Osteoblast (primary cell): ENCODE results near the gene CUL5. TPM values are rescaled to one million over a fixed set of nuclear protein-coding genes. Genes with fewer than 3 reads are reported as not detected.

Source experiments
- DNase-seq: peaks from one replicate; pipeline ENCODE4 v3.0.0; 2011; ENCODE audit warnings: low spot score, mixed read lengths; ENCODE audit not compliant: insufficient read length; ENCODE audit errors: missing footprints
- H2AFZ ChIP-seq: 2 replicates; pipeline ENCODE4 v1.6.0; 2011; ENCODE audit warnings: mild to moderate bottlenecking, low read length
- H3K27ac ChIP-seq: 2 replicates; pipeline ENCODE4 v1.5.1; 2011; ENCODE audit warnings: mild to moderate bottlenecking, low read depth, low read length, moderate library complexity
- H3K27me3 ChIP-seq: 2 replicates; pipeline ENCODE4 v1.6.0; 2012; ENCODE audit warnings: mild to moderate bottlenecking, control low read depth, inconsistent platforms, low read length, moderate library complexity; ENCODE audit not compliant: insufficient read depth
- H3K36me3 ChIP-seq: 2 replicates; pipeline ENCODE4 v1.5.1; 2011; ENCODE audit warnings: mild to moderate bottlenecking, low read length, control low read depth, moderate library complexity; ENCODE audit not compliant: insufficient read depth
- H3K4me1 ChIP-seq: 2 replicates; pipeline ENCODE4 v1.5.1; 2011; ENCODE audit warnings: mild to moderate bottlenecking, low read length, control low read depth, moderate library complexity; ENCODE audit not compliant: insufficient read depth
- H3K4me2 ChIP-seq: 2 replicates; pipeline ENCODE4 v1.6.0; 2011; ENCODE audit warnings: mild to moderate bottlenecking, low read length; ENCODE audit not compliant: insufficient read depth
- H3K4me3 ChIP-seq: fragments of 200-600 bp; sonication (generic); 3 replicates; pipeline ENCODE4 v1.5.1; 2012; ENCODE audit warnings: mild to moderate bottlenecking, low read length, inconsistent platforms; ENCODE audit not compliant: insufficient read depth
- H3K79me2 ChIP-seq: 2 replicates; pipeline ENCODE4 v1.6.0; 2012; ENCODE audit warnings: mild to moderate bottlenecking, low read length, control low read depth, inconsistent platforms; ENCODE audit not compliant: insufficient read depth
- H3K9me3 ChIP-seq: 2 replicates; pipeline ENCODE4 v1.5.1; 2011; ENCODE audit warnings: low read depth, low read length, control low read depth
- H4K20me1 ChIP-seq: 2 replicates; pipeline ENCODE4 v1.6.0; 2012; ENCODE audit warnings: mild to moderate bottlenecking, low read length, control low read depth; ENCODE audit not compliant: insufficient read depth
- total RNA-seq: library from RNA; depleted of rRNA; stranded (reverse); fragments of >200 nt; gene quantifications from 2 replicates; pipeline ENCODE4 v1.2.3, GENCODE V29; 2012
- TF ChIP-seq, protein P1 (sequence below): IDR thresholded peaks from 2 replicates; pipeline ENCODE4 v1.5.1; 2011; ENCODE audit warnings: mild to moderate bottlenecking, low read depth, low read length, moderate library complexity; ENCODE audit errors: extremely low read depth

CUL5 gene
- total RNA-seq, 1 donor: 45.2 TPM

GRCh38 chr11:107969219-107969618 lies 39.5 kb upstream of the CUL5 start:
- DNase-seq: no peak
- H4K20me1 ChIP-seq: no peaks in the 10 kb centered on the region
- H3K27ac ChIP-seq: no peak overlapping the region
- no peaks in the 10 kb centered on the region for H3K79me2 ChIP-seq
- H3K27me3 ChIP-seq: no peaks in the 10 kb centered on the region
- H2AFZ ChIP-seq: no peak overlapping the region
- H3K4me2 ChIP-seq: no peak overlapping the region
- TF ChIP-seq, protein P1, sequence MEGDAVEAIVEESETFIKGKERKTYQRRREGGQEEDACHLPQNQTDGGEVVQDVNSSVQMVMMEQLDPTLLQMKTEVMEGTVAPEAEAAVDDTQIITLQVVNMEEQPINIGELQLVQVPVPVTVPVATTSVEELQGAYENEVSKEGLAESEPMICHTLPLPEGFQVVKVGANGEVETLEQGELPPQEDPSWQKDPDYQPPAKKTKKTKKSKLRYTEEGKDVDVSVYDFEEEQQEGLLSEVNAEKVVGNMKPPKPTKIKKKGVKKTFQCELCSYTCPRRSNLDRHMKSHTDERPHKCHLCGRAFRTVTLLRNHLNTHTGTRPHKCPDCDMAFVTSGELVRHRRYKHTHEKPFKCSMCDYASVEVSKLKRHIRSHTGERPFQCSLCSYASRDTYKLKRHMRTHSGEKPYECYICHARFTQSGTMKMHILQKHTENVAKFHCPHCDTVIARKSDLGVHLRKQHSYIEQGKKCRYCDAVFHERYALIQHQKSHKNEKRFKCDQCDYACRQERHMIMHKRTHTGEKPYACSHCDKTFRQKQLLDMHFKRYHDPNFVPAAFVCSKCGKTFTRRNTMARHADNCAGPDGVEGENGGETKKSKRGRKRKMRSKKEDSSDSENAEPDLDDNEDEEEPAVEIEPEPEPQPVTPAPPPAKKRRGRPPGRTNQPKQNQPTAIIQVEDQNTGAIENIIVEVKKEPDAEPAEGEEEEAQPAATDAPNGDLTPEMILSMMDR: peak; percentile 5
- H3K4me1 ChIP-seq: no peaks in the 10 kb centered on the region
- no peak overlapping the region for H3K4me3 ChIP-seq
- H3K9me3 ChIP-seq: no peaks in the 10 kb centered on the region
- no peaks in the 10 kb centered on the region for H3K36me3 ChIP-seq

GRCh38 chr11:107970049-107970448 lies 38.6 kb upstream of the CUL5 start:
- H3K4me1 ChIP-seq: no peaks in the 10 kb centered on the region
- DNase-seq: no peak
- no peaks in the 10 kb centered on the region for H3K27me3 ChIP-seq
- TF ChIP-seq, protein P1: no peak
- H3K9me3 ChIP-seq: no peaks in the 10 kb centered on the region
- no peak overlapping the region for H2AFZ ChIP-seq
- H3K36me3 ChIP-seq: no peaks in the 10 kb centered on the region
- H3K27ac ChIP-seq: no peak overlapping the region
- H4K20me1 ChIP-seq: no peaks in the 10 kb centered on the region
- no peak overlapping the region for H3K4me3 ChIP-seq
- no peaks in the 10 kb centered on the region for H3K79me2 ChIP-seq
- no peak overlapping the region for H3K4me2 ChIP-seq

DNA sequence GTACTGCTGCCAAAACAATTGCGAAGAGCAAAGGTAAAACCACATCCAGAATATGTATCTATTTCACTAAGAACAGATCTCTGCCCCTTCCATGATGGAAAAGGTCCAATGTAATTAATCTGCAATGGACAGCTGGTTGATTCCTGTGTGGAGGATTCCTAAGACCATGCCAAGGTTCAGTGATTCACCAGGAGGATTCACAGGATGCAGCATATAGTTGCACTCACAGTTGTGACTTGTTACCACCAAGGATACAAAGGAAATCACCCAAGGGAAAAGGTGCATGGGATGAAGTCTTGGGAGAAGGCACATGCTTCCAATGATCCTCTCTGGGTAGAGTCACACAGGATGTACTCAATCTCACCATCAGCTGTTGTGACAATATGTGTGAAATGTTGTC lies 35.1 kb upstream of the CUL5 start:
- H3K79me2 ChIP-seq: no peaks in the 10 kb centered on the region
- no peak overlapping the region for H3K4me2 ChIP-seq
- no peaks in the 10 kb centered on the region for H3K4me1 ChIP-seq
- H3K9me3 ChIP-seq: no peaks in the 10 kb centered on the region
- no peaks in the 10 kb centered on the region for H4K20me1 ChIP-seq
- no peak overlapping the region for H3K4me3 ChIP-seq
- no peak overlapping the region for H3K27ac ChIP-seq
- TF ChIP-seq, protein P1: no peak
- H2AFZ ChIP-seq: no peak overlapping the region
- no peak for DNase-seq
- no peaks in the 10 kb centered on the region for H3K27me3 ChIP-seq
- no peaks in the 10 kb centered on the region for H3K36me3 ChIP-seq

DNA sequence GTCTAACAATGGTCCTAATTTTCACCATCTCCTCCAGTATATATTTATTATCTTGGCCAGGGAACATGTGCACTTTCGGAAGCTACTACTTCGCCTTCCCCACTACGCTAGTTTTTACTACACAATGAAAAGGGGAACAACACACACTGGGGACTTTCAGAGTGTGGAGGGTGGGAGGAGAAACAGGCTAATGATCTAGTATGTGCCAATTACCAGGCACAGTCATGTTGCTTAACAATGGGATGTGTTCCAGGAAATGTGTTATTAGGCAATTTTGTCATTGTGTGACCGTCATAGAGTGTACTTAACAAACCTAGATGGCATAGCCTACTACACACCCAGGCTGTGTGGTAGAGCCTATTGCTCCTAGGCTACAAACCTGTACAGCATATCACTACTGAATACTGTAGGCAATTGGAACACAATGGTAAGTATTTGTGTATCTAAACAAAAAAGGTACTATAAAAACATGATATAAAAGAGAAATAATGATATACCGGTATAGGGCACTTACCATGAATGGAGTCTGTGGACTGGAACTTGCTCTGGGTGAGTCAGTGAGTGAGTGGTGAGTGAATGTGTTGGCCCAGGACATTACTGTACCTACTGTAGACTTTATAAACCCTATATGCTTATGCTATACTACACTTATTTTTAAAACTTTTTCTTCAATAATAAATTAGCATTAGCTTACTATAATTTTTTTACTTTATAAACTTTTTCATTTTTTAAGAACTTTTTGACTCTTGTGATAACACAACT lies 20.1 kb upstream of the CUL5 start:
- Histone ChIP-seq H3K79me2 (no peaks in the 10 kb centered on the region), H3K27ac (no peak overlapping the region), H3K27me3 (no peaks in the 10 kb centered on the region), H4K20me1 (no peaks in the 10 kb centered on the region), H2AFZ (no peak overlapping the region), H3K4me1 (no peaks in the 10 kb centered on the region), H3K4me3 (no peak overlapping the region), H3K9me3 (no peaks in the 10 kb centered on the region), H3K4me2 (no peak overlapping the region), H3K36me3 (no peaks in the 10 kb centered on the region)
- no peak for DNase-seq
- TF ChIP-seq, protein P1: no peak
